Glutamatergic neuron (in vitro differentiated cells): ENCODE measurements around the gene POLD2. TPM values are rescaled to one million over a fixed set of nuclear protein-coding genes. Genes with fewer than 3 reads are reported as not detected.

Source experiments
- DNase-seq: peaks from one replicate; pipeline ENCODE4 v3.0.0; 2022
- H3K27ac Mint-ChIP-seq: one replicate; pipeline ENCODE4 v1.8.0; 2020; ENCODE audit warnings: mild to moderate bottlenecking, mixed read lengths, inconsistent platforms; ENCODE audit not compliant: unreplicated experiment
- H3K27me3 Mint-ChIP-seq: one replicate; pipeline ENCODE4 v1.8.0; 2020; ENCODE audit warnings: mild to moderate bottlenecking, moderate library complexity, mixed read lengths, inconsistent platforms; ENCODE audit not compliant: unreplicated experiment
- H3K36me3 Mint-ChIP-seq: one replicate; pipeline ENCODE4 v1.8.0; 2020; ENCODE audit warnings: mild to moderate bottlenecking, mixed read lengths, inconsistent platforms; ENCODE audit not compliant: unreplicated experiment
- H3K4me1 Mint-ChIP-seq: one replicate; pipeline ENCODE4 v1.8.0; 2020; ENCODE audit warnings: mild to moderate bottlenecking, low read depth, mixed read lengths, inconsistent platforms; ENCODE audit not compliant: unreplicated experiment
- H3K4me3 Mint-ChIP-seq: one replicate; pipeline ENCODE4 v1.8.0; 2020; ENCODE audit warnings: mild to moderate bottlenecking, mixed read lengths, inconsistent platforms; ENCODE audit not compliant: unreplicated experiment
- H3K9me3 Mint-ChIP-seq: one replicate; pipeline ENCODE4 v1.8.0; 2020; ENCODE audit warnings: mild to moderate bottlenecking, moderate library complexity, mixed read lengths, inconsistent platforms; ENCODE audit not compliant: unreplicated experiment
- CTCF ChIP-seq: fragments of 200-600 bp; sonication (generic); IDR thresholded peaks from one replicate; pipeline ENCODE4 v1.5.0; 2021; ENCODE audit not compliant: partially characterized antibody, unreplicated experiment
- total RNA-seq: library from RNA; stranded (reverse); fragmentation: NEBNext Ultra II Directional; extraction: Animal tissue kit (Norgen Biotek cat#: 25700); gene quantifications from one replicate; pipeline ENCODE4 v1.2.1, GENCODE V29; 2021; ENCODE audit not compliant: unreplicated experiment

Gene POLD2
- total RNA-seq, 1 donor from 2014 or later: 71.2 TPM

- no peak overlapping the region for H3K27ac Mint-ChIP-seq
- TF ChIP-seq CTCF: no peak
- H3K36me3 Mint-ChIP-seq: no peaks in the 10 kb centered on the region
- peaks cover 3% of the 10 kb centered on the region for H3K27me3 Mint-ChIP-seq
- DNase-seq: no peak
- no peak overlapping the region for H3K4me3 Mint-ChIP-seq
- peaks cover 33% of the 10 kb centered on the region for H3K4me1 Mint-ChIP-seq
- H3K9me3 Mint-ChIP-seq: peaks cover 10% of the 10 kb centered on the region
These were observed 32.1 kb upstream of the POLD2 start for GRCh38 chr7:44155191-44156185.

- Mint-ChIP-seq H3K4me3 (no peak overlapping the region), H3K36me3 (no peaks in the 10 kb centered on the region), H3K4me1 (peaks cover 36% of the 10 kb centered on the region), H3K9me3 (peaks cover 10% of the 10 kb centered on the region), H3K27me3 (peaks cover 3% of the 10 kb centered on the region), H3K27ac (no peak overlapping the region)
- DNase-seq: no peak
- no peak for TF ChIP-seq CTCF
These were observed 31.4 kb upstream of the POLD2 start for GRCh38 chr7:44154703-44155102.

GRCh38 chr7:44153948-44154335, 30.6 kb upstream of the POLD2 start:
- no peak overlapping the region for H3K4me3 Mint-ChIP-seq
- no peaks in the 10 kb centered on the region for H3K36me3 Mint-ChIP-seq
- peak overlapping the region; percentile 12 for H3K27ac Mint-ChIP-seq
- DNase-seq: no peak
- TF ChIP-seq CTCF: no peak
- peaks cover 43% of the 10 kb centered on the region for H3K4me1 Mint-ChIP-seq
- peaks cover 12% of the 10 kb centered on the region for H3K9me3 Mint-ChIP-seq
- peaks cover 3% of the 10 kb centered on the region for H3K27me3 Mint-ChIP-seq

- H3K27me3 Mint-ChIP-seq: peaks cover 3% of the 10 kb centered on the region
- TF ChIP-seq CTCF: no peak
- peaks cover 12% of the 10 kb centered on the region for H3K9me3 Mint-ChIP-seq
- no peaks in the 10 kb centered on the region for H3K36me3 Mint-ChIP-seq
- H3K4me1 Mint-ChIP-seq: peaks cover 48% of the 10 kb centered on the region
- no peak overlapping the region for H3K4me3 Mint-ChIP-seq
- peak overlapping the region; percentile 12 for H3K27ac Mint-ChIP-seq
- no peak for DNase-seq
These were observed 29.9 kb upstream of the POLD2 start for GRCh38 chr7:44152971-44153947.
